Cardiac septum (tissue), 1 donor: Measurements from ENCODE around the gene MGST2. TPM values are rescaled to one million over a fixed set of nuclear protein-coding genes. Genes with fewer than 3 reads are reported as not detected.

Experiments
- DNase-seq: peaks from one replicate; pipeline ENCODE4 v3.0.0-alpha.2; 2020; ENCODE audit warnings: low spot score
- intact Hi-C: fragments of 100-400 bp; cut with DNase I; formaldehyde crosslinking; loops from one replicate; pipeline ENCODE4 v1.14.0; 2022
- total RNA-seq: library from RNA; stranded (reverse); fragmentation: NEBNext Ultra II Directional; extraction: Animal tissue kit (Norgen Biotek cat#: 25700); gene quantifications from one replicate; pipeline ENCODE4 v1.2.1, GENCODE V29; 2021
- donor health status: DM: no; HTN: no; CAD: no.

The MGST2 gene
- total RNA-seq, 1 donor from 2014 or later = 90.7 TPM

- no peak for DNase-seq
- intact Hi-C loops = no loop called here
These were observed 84.3 kb downstream of the MGST2 start for GRCh38 chr4:139749835-139750498.

- intact Hi-C loops = no loop called here
- no peak for DNase-seq
These were observed 88.1 kb downstream of the MGST2 start for GRCh38 chr4:139753686-139754085.

Other genes with a start within 250 kb of the MGST2 start
- 8.2 TPM for gene RAB33B, start 211.7 kb upstream of the MGST2 start, total RNA-seq
- 58.6 TPM for gene SETD7, start 109.6 kb upstream of the MGST2 start, total RNA-seq